GM23338 (cell line): ENCODE measurements around the gene CHST11. TPM values are rescaled to one million over a fixed set of nuclear protein-coding genes. Genes with fewer than 3 reads are reported as not detected.

Experiments used
- ATAC-seq: fragments of 200-7000 bp; cut with Tn5 transposase; 3 replicates; pipeline ENCODE4 v1.9.1; 2020
- DNase-seq: peaks from one replicate; pipeline ENCODE4 v3.0.0-alpha.2; 2015; ENCODE audit warnings: low spot score
- H2AFZ ChIP-seq: fragments of 200-600 bp; sonication (generic); 2 replicates; pipeline ENCODE4 v1.8.0; 2016; ENCODE audit warnings: antibody characterized with exemption, mild to moderate bottlenecking, moderate library complexity
- H3F3A ChIP-seq: fragments of 200-600 bp; sonication (generic); replicated peaks from 2 replicates; pipeline ENCODE4 v1.8.0; 2017; ENCODE audit warnings: antibody characterized with exemption, mixed run types, low read depth
- H3K27ac ChIP-seq: fragments of 200-600 bp; sonication (generic); 2 replicates; pipeline ENCODE4 v1.6.1; 2016; ENCODE audit warnings: low read depth
- H3K27me3 ChIP-seq: fragments of 200-600 bp; sonication (generic); 2 replicates; pipeline ENCODE4 v1.8.0; 2016; ENCODE audit warnings: mild to moderate bottlenecking, mixed run types, moderate library complexity; ENCODE audit not compliant: insufficient read depth
- H3K36me3 ChIP-seq: fragments of 200-600 bp; sonication (generic); 2 replicates; pipeline ENCODE4 v1.8.0; 2016; ENCODE audit warnings: mild to moderate bottlenecking; ENCODE audit not compliant: insufficient read depth
- H3K4me1 ChIP-seq: fragments of 200-600 bp; sonication (generic); 2 replicates; pipeline ENCODE4 v1.8.0; 2016; ENCODE audit warnings: mild to moderate bottlenecking, moderate library complexity; ENCODE audit not compliant: insufficient read depth
- H3K4me2 ChIP-seq: fragments of 200-600 bp; sonication (generic); 2 replicates; pipeline ENCODE4 v1.7.1; 2017; ENCODE audit warnings: mixed run types
- H3K4me3 ChIP-seq: fragments of 200-600 bp; sonication (generic); 2 replicates; pipeline ENCODE4 v1.6.1; 2016; ENCODE audit warnings: mixed run types
- H3K79me2 ChIP-seq: fragments of 200-600 bp; sonication (generic); replicated peaks from 2 replicates; pipeline ENCODE4 v1.8.0; 2017; ENCODE audit warnings: mild to moderate bottlenecking; ENCODE audit not compliant: insufficient read depth
- H3K9me2 ChIP-seq: fragments of 200-600 bp; sonication (generic); 2 replicates; pipeline ENCODE4 v1.8.0; 2017; ENCODE audit not compliant: insufficient read depth
- H4K20me1 ChIP-seq: fragments of 200-600 bp; sonication (generic); replicated peaks from 2 replicates; pipeline ENCODE4 v1.8.0; 2017; ENCODE audit warnings: mild to moderate bottlenecking; ENCODE audit not compliant: insufficient read depth
- H3K27ac Mint-ChIP-seq: 2 replicates; pipeline ENCODE4 v1.8.0; 2020; ENCODE audit warnings: inconsistent platforms, mild to moderate bottlenecking, moderate library complexity, mixed read lengths
- H3K27me3 Mint-ChIP-seq: 3 replicates; pipeline ENCODE4 v1.8.0; 2022; ENCODE audit warnings: low read depth, mild to moderate bottlenecking, moderate library complexity, mixed read lengths, inconsistent platforms; ENCODE audit not compliant: insufficient read depth, poor library complexity
- H3K36me3 Mint-ChIP-seq: 3 replicates; pipeline ENCODE4 v1.8.0; 2021; ENCODE audit warnings: low read depth, mild to moderate bottlenecking, inconsistent platforms, moderate library complexity, mixed read lengths
- H3K4me1 Mint-ChIP-seq: 3 replicates; pipeline ENCODE4 v1.8.0; 2020; ENCODE audit warnings: mild to moderate bottlenecking, inconsistent platforms, mixed read lengths
- H3K4me3 Mint-ChIP-seq: 3 replicates; pipeline ENCODE4 v1.8.0; 2021; ENCODE audit warnings: moderate library complexity, mild to moderate bottlenecking, inconsistent platforms, mixed read lengths
- H3K9me3 Mint-ChIP-seq: 3 replicates; pipeline ENCODE4 v1.8.0; 2020; ENCODE audit warnings: moderate library complexity, mild to moderate bottlenecking, inconsistent platforms, mixed read lengths
- CREB1 ChIP-seq: fragments of 250-450 bp; sonication (Bioruptor Pico); IDR thresholded peaks from 2 replicates; pipeline ENCODE4 v1.5.0; 2020; ENCODE audit warnings: low read depth, mild to moderate bottlenecking, moderate library complexity
- EZH2 ChIP-seq: fragments of 200-600 bp; sonication (generic); IDR thresholded peaks from one replicate; pipeline ENCODE4 v1.8.0; 2017; ENCODE audit warnings: antibody characterized with exemption, mild to moderate bottlenecking, low read depth; ENCODE audit not compliant: unreplicated experiment
- JUNB ChIP-seq: IDR thresholded peaks from one replicate; pipeline ENCODE4 v1.6.1; 2016; ENCODE audit warnings: antibody characterized with exemption; ENCODE audit not compliant: unreplicated experiment
- POLR2AphosphoS5 ChIP-seq: IDR thresholded peaks from 2 replicates; pipeline ENCODE4 v1.6.1; 2016; ENCODE audit warnings: antibody characterized with exemption, low read depth
- STAT1 ChIP-seq: IDR thresholded peaks from one replicate; pipeline ENCODE4 v1.6.1; 2016; ENCODE audit warnings: antibody characterized with exemption; ENCODE audit not compliant: unreplicated experiment
- polyA plus RNA-seq: library from polyadenylated mRNA; unstranded; fragments of >200 nt; fragmentation: Nextera tagmentation; extraction: Ambion mirVana; gene quantifications from 2 replicates; pipeline ENCODE4 v1.2.1, GENCODE V29; 2016
- total RNA-seq: library from RNA; depleted of rRNA; stranded (reverse); fragments of >200 nt; shearing (Covaris generic); gene quantifications from 2 replicates; pipeline ENCODE4 v1.2.3, GENCODE V29; 2014
- TF ChIP-seq, protein P1 (sequence below): fragments of 250-450 bp; sonication (Bioruptor Pico); IDR thresholded peaks from 2 replicates; pipeline ENCODE4 v1.5.0; 2020; ENCODE audit warnings: mild to moderate bottlenecking, moderate library complexity

CHST11 gene
- total and polyA plus RNA-seq, 2 experiments from 2014 or later, result 7.7 to 25.7 TPM

DNA sequence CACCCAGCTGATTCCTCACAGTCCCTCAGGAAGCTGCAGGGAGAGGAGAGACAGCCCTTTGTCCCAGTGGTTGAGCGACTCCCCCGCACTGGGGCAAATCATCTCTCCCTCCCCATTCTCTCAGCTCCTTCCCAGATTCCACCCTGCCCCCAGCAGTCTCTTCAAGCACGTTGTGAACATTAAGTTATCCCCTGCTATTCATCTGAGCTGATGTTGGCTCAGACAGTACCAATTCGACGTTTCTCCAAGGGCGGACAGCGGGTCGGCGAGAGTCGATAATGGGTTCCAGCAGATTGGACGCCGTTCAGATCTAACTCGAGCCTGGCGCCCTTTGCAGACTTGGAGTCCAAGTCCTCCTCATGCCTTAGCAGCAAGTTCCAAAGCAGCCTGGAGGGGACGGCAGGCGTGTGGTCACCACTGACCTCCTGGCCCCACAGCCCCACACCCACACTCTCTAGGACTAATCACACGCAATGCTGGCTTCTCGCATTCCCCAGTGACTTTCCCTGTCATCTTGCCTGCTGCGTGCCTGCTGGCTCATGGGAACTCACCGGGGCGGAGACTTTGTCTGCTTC lies 245.9 kb downstream of the CHST11 start:
- H3K9me3 Mint-ChIP-seq, result no peaks in the 10 kb centered on the region
- no peak for ATAC-seq
- H3F3A ChIP-seq, result no peaks in the 10 kb centered on the region
- peaks cover 15% of the 10 kb centered on the region for H3K27me3 Mint-ChIP-seq
- no peaks in the 10 kb centered on the region for H3K27me3 ChIP-seq
- no peak overlapping the region for H2AFZ ChIP-seq
- no peaks in the 10 kb centered on the region for H3K9me2 ChIP-seq
- no peak overlapping the region for H3K4me3 Mint-ChIP-seq
- no peak overlapping the region for H3K4me3 ChIP-seq
- H4K20me1 ChIP-seq, result no peaks in the 10 kb centered on the region; the same call in 1 of the 2 replicates
- no peaks in the 10 kb centered on the region for H3K36me3 ChIP-seq
- H3K27ac ChIP-seq, result no peak overlapping the region
- H3K4me1 ChIP-seq, result peaks cover 21% of the 10 kb centered on the region
- no peaks in the 10 kb centered on the region for H3K36me3 Mint-ChIP-seq
- H3K4me1 Mint-ChIP-seq, result peaks cover 45% of the 10 kb centered on the region
- no peak overlapping the region for H3K4me2 ChIP-seq
- no peak for DNase-seq
- no peaks in the 10 kb centered on the region for H3K79me2 ChIP-seq
- TF ChIP-seq, protein P1, sequence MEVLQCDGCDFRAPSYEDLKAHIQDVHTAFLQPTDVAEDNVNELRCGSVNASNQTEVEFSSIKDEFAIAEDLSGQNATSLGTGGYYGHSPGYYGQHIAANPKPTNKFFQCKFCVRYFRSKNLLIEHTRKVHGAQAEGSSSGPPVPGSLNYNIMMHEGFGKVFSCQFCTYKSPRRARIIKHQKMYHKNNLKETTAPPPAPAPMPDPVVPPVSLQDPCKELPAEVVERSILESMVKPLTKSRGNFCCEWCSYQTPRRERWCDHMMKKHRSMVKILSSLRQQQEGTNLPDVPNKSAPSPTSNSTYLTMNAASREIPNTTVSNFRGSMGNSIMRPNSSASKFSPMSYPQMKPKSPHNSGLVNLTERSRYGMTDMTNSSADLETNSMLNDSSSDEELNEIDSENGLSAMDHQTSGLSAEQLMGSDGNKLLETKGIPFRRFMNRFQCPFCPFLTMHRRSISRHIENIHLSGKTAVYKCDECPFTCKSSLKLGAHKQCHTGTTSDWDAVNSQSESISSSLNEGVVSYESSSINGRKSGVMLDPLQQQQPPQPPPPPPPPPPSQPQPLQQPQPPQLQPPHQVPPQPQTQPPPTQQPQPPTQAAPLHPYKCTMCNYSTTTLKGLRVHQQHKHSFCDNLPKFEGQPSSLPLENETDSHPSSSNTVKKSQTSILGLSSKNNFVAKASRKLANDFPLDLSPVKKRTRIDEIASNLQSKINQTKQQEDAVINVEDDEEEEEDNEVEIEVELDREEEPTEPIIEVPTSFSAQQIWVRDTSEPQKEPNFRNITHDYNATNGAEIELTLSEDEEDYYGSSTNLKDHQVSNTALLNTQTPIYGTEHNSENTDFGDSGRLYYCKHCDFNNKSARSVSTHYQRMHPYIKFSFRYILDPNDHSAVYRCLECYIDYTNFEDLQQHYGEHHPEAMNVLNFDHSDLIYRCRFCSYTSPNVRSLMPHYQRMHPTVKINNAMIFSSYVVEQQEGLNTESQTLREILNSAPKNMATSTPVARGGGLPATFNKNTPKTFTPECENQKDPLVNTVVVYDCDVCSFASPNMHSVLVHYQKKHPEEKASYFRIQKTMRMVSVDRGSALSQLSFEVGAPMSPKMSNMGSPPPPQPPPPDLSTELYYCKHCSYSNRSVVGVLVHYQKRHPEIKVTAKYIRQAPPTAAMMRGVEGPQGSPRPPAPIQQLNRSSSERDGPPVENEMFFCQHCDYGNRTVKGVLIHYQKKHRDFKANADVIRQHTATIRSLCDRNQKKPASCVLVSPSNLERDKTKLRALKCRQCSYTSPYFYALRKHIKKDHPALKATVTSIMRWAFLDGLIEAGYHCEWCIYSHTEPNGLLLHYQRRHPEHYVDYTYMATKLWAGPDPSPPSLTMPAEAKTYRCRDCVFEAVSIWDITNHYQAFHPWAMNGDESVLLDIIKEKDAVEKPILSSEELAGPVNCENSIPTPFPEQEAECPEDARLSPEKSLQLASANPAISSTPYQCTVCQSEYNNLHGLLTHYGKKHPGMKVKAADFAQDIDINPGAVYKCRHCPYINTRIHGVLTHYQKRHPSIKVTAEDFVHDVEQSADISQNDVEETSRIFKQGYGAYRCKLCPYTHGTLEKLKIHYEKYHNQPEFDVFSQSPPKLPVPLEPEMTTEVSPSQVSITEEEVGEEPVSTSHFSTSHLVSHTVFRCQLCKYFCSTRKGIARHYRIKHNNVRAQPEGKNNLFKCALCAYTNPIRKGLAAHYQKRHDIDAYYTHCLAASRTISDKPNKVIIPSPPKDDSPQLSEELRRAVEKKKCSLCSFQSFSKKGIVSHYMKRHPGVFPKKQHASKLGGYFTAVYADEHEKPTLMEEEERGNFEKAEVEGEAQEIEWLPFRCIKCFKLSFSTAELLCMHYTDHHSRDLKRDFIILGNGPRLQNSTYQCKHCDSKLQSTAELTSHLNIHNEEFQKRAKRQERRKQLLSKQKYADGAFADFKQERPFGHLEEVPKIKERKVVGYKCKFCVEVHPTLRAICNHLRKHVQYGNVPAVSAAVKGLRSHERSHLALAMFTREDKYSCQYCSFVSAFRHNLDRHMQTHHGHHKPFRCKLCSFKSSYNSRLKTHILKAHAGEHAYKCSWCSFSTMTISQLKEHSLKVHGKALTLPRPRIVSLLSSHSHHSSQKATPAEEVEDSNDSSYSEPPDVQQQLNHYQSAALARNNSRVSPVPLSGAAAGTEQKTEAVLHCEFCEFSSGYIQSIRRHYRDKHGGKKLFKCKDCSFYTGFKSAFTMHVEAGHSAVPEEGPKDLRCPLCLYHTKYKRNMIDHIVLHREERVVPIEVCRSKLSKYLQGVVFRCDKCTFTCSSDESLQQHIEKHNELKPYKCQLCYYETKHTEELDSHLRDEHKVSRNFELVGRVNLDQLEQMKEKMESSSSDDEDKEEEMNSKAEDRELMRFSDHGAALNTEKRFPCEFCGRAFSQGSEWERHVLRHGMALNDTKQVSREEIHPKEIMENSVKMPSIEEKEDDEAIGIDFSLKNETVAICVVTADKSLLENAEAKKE (CRISPR knock-in tag), result no peak
- no peak for TF ChIP-seq CREB1
- H3K27ac Mint-ChIP-seq, result peak overlapping the region; percentile 55; the same call in 1 of the 2 replicates

DNA sequence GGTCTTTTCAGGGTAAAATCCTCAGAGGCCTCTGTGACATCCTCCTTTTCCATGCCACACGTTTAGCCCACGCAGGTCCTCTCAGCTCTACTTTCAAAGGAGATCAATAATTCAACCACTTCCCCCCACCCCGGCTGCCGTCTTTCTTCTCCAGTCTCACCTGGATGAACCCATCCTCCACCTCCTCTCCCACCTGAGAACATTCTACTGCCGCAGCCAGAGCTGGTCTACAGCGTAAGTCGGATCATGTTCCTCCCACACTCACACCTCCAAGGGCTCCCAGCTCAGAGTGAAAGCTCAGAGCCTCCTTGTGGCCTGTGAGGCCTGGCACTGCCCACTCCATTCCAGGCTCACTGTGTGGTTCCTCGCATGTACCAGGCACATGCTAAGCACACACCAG lies 246.6 kb downstream of the CHST11 start:
- Histone ChIP-seq H3K27ac (no peak overlapping the region), H3K27me3 (no peaks in the 10 kb centered on the region), H3K9me2 (no peaks in the 10 kb centered on the region), H3K79me2 (no peaks in the 10 kb centered on the region), H3F3A (no peaks in the 10 kb centered on the region), H2AFZ (no peak overlapping the region), H3K36me3 (no peaks in the 10 kb centered on the region), H4K20me1 (no peaks in the 10 kb centered on the region; the same call in 1 of the 2 replicates), H3K4me2 (no peak overlapping the region), H3K4me3 (no peak overlapping the region), H3K4me1 (peaks cover 26% of the 10 kb centered on the region)
- no peak overlapping the region for H3K27ac Mint-ChIP-seq
- ATAC-seq (peak; percentile 14; the same call in 1 of the 3 replicates), DNase-seq (no peak)
- H3K4me1 Mint-ChIP-seq, result peaks cover 52% of the 10 kb centered on the region
- H3K9me3 Mint-ChIP-seq, result no peaks in the 10 kb centered on the region
- H3K27me3 Mint-ChIP-seq, result peaks cover 15% of the 10 kb centered on the region
- H3K36me3 Mint-ChIP-seq, result no peaks in the 10 kb centered on the region
- H3K4me3 Mint-ChIP-seq, result no peak overlapping the region
- no peak for TF ChIP-seq POLR2AphosphoS5
- TF ChIP-seq JUNB, result no peak
- no peak for TF ChIP-seq STAT1
- TF ChIP-seq EZH2, result no peak
- TF ChIP-seq, protein P1 (CRISPR knock-in tag), result no peak
